Cerebellar nuclear complex (tissue), 1 donor: ENCODE measurements around the gene HOXB5.

ENCODE experiments used
- DNase-seq, 2 experiments: peaks; one replicate each; lab custom pipeline; 2025; lab: John Stamatoyannopoulos, UW

The HOXB5 gene

GRCh38 chr17:48589060-48589830 is 4.3 kb downstream of the HOXB5 start:
- DNase-seq: no peak

DNA sequence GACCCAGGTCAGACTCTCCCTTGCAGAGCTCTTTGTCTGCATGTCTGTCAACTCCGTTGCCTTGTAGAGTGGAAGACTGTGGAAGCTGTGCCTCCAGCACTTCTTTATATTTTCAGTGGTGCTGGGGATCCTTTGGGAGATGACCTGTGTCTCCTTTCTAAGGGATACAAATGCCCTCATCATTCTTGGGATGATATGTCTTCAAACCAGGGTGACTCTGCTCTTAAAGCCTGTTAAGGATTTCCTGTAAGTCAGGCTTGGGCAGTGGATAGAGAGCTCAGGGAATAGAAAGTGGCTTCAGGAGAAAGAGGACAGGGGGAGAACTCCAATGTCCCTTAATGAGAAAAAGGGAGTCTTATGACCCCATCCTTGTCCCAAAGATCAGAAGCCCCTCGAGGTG is 5.1 kb downstream of the HOXB5 start:
- DNase-seq: no peak

- no peak for DNase-seq
These were observed 5.5 kb downstream of the HOXB5 start for GRCh38 chr17:48588074-48588415.

GRCh38 chr17:48587276-48588073 is 6.1 kb downstream of the HOXB5 start:
- no peak for DNase-seq

DNA sequence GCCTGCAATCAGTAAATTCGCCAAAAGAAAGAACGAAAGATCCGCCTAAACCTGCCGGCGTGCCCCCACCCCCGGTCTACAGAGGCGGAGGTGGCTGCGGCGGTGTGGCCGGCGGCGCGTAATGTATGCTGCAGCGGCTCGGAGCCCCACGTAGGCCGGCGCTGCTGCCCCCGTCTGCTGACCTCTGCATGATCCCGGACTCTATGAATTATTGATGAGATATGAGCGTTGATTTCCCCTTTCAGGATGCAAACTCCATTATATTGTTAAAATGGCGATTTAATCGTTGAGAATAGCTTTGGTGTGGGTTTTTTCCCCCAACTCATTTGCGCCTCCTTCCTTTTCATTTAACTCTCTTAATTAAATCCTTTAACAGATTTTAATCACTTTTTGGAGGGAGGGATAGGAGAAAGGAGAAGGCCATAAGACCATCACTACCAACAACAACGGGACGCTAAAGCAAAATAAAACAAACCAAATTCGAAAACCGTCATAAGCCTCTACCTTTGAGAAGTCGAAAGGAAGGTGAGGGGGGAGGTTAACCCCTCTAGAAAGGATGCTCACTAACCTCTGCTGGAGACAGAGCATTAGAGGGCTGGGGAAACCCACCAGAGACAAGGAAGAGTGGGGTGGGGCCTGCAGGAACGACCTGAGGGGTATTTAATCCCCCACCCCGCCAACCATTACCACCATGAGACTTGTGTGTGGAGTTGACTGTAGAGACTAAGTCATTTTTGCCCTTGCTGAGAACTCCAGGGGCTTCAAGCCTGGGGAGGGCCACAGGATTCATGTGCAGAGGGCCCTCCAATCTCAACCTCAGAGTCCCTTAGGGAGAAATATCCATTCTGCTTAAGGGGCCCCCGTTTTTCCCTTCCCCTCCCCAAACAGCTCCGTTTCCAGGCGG is 7.0 kb downstream of the HOXB5 start:
- no peak for DNase-seq

- no peak for DNase-seq
These were observed 9.3 kb downstream of the HOXB5 start for GRCh38 chr17:48584223-48584741.

GRCh38 chr17:48583708-48584222 is 9.8 kb downstream of the HOXB5 start:
- DNase-seq: no peak

GRCh38 chr17:48582750-48583069 is 10.9 kb downstream of the HOXB5 start:
- DNase-seq: no peak

DNA sequence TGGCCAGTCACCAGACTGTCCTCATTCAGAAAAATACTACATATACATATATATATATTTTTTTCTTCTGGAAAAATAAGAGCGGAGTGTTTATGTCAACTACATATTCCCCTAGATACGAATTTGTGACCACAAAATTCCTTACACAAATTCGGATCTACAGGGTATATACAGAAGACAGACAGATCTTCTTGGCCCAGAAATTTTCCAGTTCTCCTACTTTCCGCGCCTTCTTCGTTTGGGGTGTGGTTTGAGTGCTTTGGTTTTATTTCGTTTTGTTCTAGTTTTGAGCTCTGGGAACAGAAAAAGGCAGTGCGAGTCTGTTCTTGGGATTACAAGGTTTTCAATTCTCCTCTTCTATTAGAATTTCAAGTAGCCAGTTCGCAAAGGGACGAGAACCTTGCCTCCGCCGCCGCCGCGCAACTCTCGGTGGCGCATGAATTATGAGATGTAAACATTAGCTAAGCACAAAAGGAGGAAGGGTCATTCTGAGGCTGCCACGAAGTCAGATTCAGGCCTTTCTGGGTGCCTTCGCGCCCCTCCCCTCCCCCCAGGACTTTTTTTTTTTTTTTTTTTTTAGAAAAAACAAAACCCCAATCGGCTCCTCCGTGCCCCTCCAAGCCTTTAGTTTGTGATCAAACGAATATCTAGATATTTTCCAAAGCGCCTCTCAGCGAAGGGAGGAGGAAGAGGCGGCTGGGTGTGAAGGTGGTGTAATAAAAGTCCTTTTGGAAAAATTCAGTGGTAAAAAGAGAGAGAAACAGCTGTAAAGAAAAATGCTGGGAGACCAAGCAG is 13.6 kb downstream of the HOXB5 start:
- DNase-seq: no peak

DNA sequence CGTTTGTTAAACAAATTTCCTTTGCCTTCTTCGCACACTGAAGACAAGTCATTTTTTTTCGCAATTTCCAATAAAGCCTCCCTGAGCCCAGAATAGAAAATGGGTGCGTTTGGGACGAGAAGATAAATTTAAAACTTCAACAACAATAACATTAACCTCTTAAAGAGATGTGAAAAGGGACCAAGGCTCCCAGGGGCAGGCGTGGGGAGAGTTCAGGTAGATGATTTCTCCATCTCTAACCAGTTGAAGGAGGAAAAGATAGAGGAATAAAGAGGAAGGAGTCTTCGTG is 14.2 kb downstream of the HOXB5 start:
- DNase-seq: no peak

- DNase-seq: no peak
These were observed 14.7 kb downstream of the HOXB5 start for GRCh38 chr17:48578616-48579470.

GRCh38 chr17:48577946-48578615 is 15.5 kb downstream of the HOXB5 start, which contains the start of gene HOXB4:
Gene HOXB4, minus strand, starts transcription at chr17:48578350. Its CDS starts 31 bp downstream, at chr17:48578319.
- no peak for DNase-seq

GRCh38 chr17:48577330-48577945 is 16.1 kb downstream of the HOXB5 start:
- no peak for DNase-seq

- DNase-seq: no peak
These were observed 16.9 kb downstream of the HOXB5 start for GRCh38 chr17:48576479-48577309.

GRCh38 chr17:48575673-48576478 is 17.7 kb downstream of the HOXB5 start:
- DNase-seq: no peak

DNA sequence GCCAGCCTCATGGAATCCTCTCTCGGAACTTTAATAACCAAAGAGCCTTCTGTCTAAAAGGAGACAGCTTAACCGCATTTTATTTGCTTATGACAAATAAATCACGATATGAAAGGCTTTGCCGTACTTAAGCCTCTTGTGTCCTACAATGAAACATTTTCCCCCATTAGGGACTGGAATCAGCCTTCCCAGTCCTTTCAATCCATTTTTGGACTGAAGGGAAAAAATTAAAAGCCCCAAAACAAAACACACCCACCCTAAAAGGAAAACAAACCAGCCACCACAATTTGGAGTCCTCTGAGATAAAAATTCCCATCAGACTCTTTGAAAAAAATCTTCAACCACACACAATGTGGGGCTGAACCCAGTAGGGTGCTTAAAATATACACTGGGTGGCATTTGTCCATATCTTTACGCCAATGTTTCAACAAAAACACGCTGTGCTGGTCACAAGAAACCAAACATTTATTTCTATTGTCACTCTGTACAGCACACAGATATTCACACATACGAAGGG is 18.5 kb downstream of the HOXB5 start:
- no peak for DNase-seq

GRCh38 chr17:48574505-48575065 is 19.0 kb downstream of the HOXB5 start:
- no peak for DNase-seq
